Measurements from ENCODE around the gene NTM.

NTM gene

GRCh38 chr11:131600628-131601027, 230.2 kb downstream of the NTM start:
- Mint-ChIP-seq H3K27ac (no peak overlapping the region), H3K4me3 (no peak overlapping the region), H3K4me1 (no peaks in the 10 kb centered on the region), H3K9me3 (peaks cover 4 to 13% of the 10 kb centered on the region in 2 donors), H3K27me3 (no peaks in the 10 kb centered on the region), H3K36me3 (no peaks in the 10 kb centered on the region)
- DNase-seq (no peak), ATAC-seq (replicated peaks) (no peak)

GRCh38 chr11:131601586-131601985, 231.2 kb downstream of the NTM start:
- H3K9me3 Mint-ChIP-seq: peaks cover 4 to 13% of the 10 kb centered on the region in 2 donors
- H3K4me1 Mint-ChIP-seq: no peaks in the 10 kb centered on the region
- ATAC-seq (replicated peaks): no peak
- no peaks in the 10 kb centered on the region for H3K36me3 Mint-ChIP-seq
- no peak overlapping the region for H3K4me3 Mint-ChIP-seq
- no peak overlapping the region for H3K27ac Mint-ChIP-seq
- no peaks in the 10 kb centered on the region for H3K27me3 Mint-ChIP-seq
- DNase-seq: no peak

GRCh38 chr11:131602431-131602830, 232.0 kb downstream of the NTM start:
- Mint-ChIP-seq H3K4me1 (no peaks in the 10 kb centered on the region), H3K27ac (no peak overlapping the region), H3K9me3 (peaks cover 4 to 13% of the 10 kb centered on the region in 2 donors), H3K4me3 (no peak overlapping the region), H3K27me3 (no peaks in the 10 kb centered on the region), H3K36me3 (no peaks in the 10 kb centered on the region)
- DNase-seq (no peak), ATAC-seq (replicated peaks) (no peak)

- H3K4me3 Mint-ChIP-seq: no peak overlapping the region
- peaks cover 7 to 13% of the 10 kb centered on the region in 2 donors for H3K9me3 Mint-ChIP-seq
- no peak overlapping the region for H3K27ac Mint-ChIP-seq
- H3K4me1 Mint-ChIP-seq: no peaks in the 10 kb centered on the region
- DNase-seq (no peak), ATAC-seq (replicated peaks) (no peak)
- H3K27me3 Mint-ChIP-seq: peaks cover 7 to 8% of the 10 kb centered on the region in 2 donors
- H3K36me3 Mint-ChIP-seq: no peaks in the 10 kb centered on the region
Observed at GRCh38 chr11:131606811-131607335, 236.5 kb downstream of the NTM start.

GRCh38 chr11:131609337-131609736, 238.9 kb downstream of the NTM start:
- no peaks in the 10 kb centered on the region for H3K4me1 Mint-ChIP-seq
- no peak overlapping the region for H3K4me3 Mint-ChIP-seq
- ATAC-seq (replicated peaks) (no peak), DNase-seq (no peak)
- H3K27me3 Mint-ChIP-seq: peaks cover 7 to 8% of the 10 kb centered on the region in 2 donors
- no peak overlapping the region for H3K27ac Mint-ChIP-seq
- no peaks in the 10 kb centered on the region for H3K36me3 Mint-ChIP-seq
- peaks cover under 1 to 3% of the 10 kb centered on the region in 2 donors for H3K9me3 Mint-ChIP-seq

- Mint-ChIP-seq H3K9me3 (peaks cover 0 to 3% of the 10 kb centered on the region in 2 donors), H3K36me3 (no peaks in the 10 kb centered on the region), H3K4me3 (no peak overlapping the region), H3K4me1 (no peaks in the 10 kb centered on the region), H3K27me3 (peaks cover 7 to 8% of the 10 kb centered on the region in 2 donors), H3K27ac (no peak overlapping the region)
- DNase-seq: no peak
- ATAC-seq (replicated peaks): no peak
Observed at GRCh38 chr11:131609921-131610320, 239.5 kb downstream of the NTM start.

GRCh38 chr11:131611322-131611721, 240.9 kb downstream of the NTM start:
- Mint-ChIP-seq H3K4me3 (no peak overlapping the region), H3K27me3 (peaks cover 7 to 8% of the 10 kb centered on the region in 2 donors), H3K9me3 (peaks cover 0 to 3% of the 10 kb centered on the region in 2 donors), H3K27ac (no peak overlapping the region), H3K36me3 (no peaks in the 10 kb centered on the region), H3K4me1 (no peaks in the 10 kb centered on the region)
- DNase-seq (no peak), ATAC-seq (replicated peaks) (no peak)

GRCh38 chr11:131612533-131612932, 242.1 kb downstream of the NTM start:
- no peaks in the 10 kb centered on the region for H3K36me3 Mint-ChIP-seq
- H3K27me3 Mint-ChIP-seq: peaks cover 8 to 14% of the 10 kb centered on the region in 2 donors
- H3K4me1 Mint-ChIP-seq: no peaks in the 10 kb centered on the region
- ATAC-seq (replicated peaks) (no peak), DNase-seq (no peak)
- peaks cover 0 to 3% of the 10 kb centered on the region in 2 donors for H3K9me3 Mint-ChIP-seq
- no peak overlapping the region for H3K4me3 Mint-ChIP-seq
- H3K27ac Mint-ChIP-seq: no peak overlapping the region

GRCh38 chr11:131614631-131615030, 244.2 kb downstream of the NTM start:
- Mint-ChIP-seq H3K9me3 (no peaks in the 10 kb centered on the region), H3K36me3 (no peaks in the 10 kb centered on the region), H3K4me3 (no peak overlapping the region), H3K27ac (no peak overlapping the region), H3K27me3 (peaks cover 8 to 14% of the 10 kb centered on the region in 2 donors), H3K4me1 (no peaks in the 10 kb centered on the region)
- DNase-seq (no peak), ATAC-seq (replicated peaks) (no peak)

- no peak overlapping the region for H3K27ac Mint-ChIP-seq
- H3K4me3 Mint-ChIP-seq: no peak overlapping the region
- no peaks in the 10 kb centered on the region for H3K4me1 Mint-ChIP-seq
- no peaks in the 10 kb centered on the region for H3K36me3 Mint-ChIP-seq
- no peaks in the 10 kb centered on the region for H3K9me3 Mint-ChIP-seq
- ATAC-seq (replicated peaks): no peak
- no peak for DNase-seq
- H3K27me3 Mint-ChIP-seq: peaks cover 5 to 11% of the 10 kb centered on the region in 2 donors
Observed at GRCh38 chr11:131615611-131616010, 245.2 kb downstream of the NTM start.

- Mint-ChIP-seq H3K9me3 (no peaks in the 10 kb centered on the region), H3K27me3 (peaks cover 0 to 7% of the 10 kb centered on the region in 2 donors)
- ATAC-seq (replicated peaks): no peak
Observed at GRCh38 chr11:131616481-131617140, 246.2 kb downstream of the NTM start.

GRCh38 chr11:131618201-131618600, 247.8 kb downstream of the NTM start:
- DNase-seq (no peak), ATAC-seq (replicated peaks) (no peak)
- H3K27me3 Mint-ChIP-seq: peaks cover 0 to 7% of the 10 kb centered on the region in 2 donors
- no peak overlapping the region for H3K27ac Mint-ChIP-seq
- no peaks in the 10 kb centered on the region for H3K36me3 Mint-ChIP-seq
- no peak overlapping the region for H3K4me3 Mint-ChIP-seq
- H3K4me1 Mint-ChIP-seq: no peaks in the 10 kb centered on the region
- no peaks in the 10 kb centered on the region for H3K9me3 Mint-ChIP-seq

More at GRCh38 chr11:131616481-131617140, 246.2 kb downstream of the NTM start:
- DNase-seq: no peak
- Mint-ChIP-seq H3K4me1 (no peaks in the 10 kb centered on the region), H3K27ac (no peak overlapping the region), H3K36me3 (no peaks in the 10 kb centered on the region), H3K4me3 (no peak overlapping the region)

- Mint-ChIP-seq H3K36me3 (no peaks in the 10 kb centered on the region), H3K4me1 (peaks cover 0 to 5% of the 10 kb centered on the region in 2 donors), H3K27me3 (peaks cover 0 to 4% of the 10 kb centered on the region in 2 donors), H3K27ac (no peak overlapping the region), H3K4me3 (no peak overlapping the region), H3K9me3 (no peaks in the 10 kb centered on the region)
- no peak for DNase-seq
- ATAC-seq (replicated peaks): no peak
Observed at GRCh38 chr11:131622193-131622592, 251.8 kb downstream of the NTM start.

GRCh38 chr11:131624531-131624930, 254.1 kb downstream of the NTM start:
- Mint-ChIP-seq H3K27me3 (peaks cover 8 to 14% of the 10 kb centered on the region in 2 donors), H3K4me1 (peaks cover 0 to 6% of the 10 kb centered on the region in 2 donors), H3K9me3 (no peaks in the 10 kb centered on the region), H3K4me3 (no peak overlapping the region), H3K27ac (no peak overlapping the region), H3K36me3 (no peaks in the 10 kb centered on the region)
- no peak for DNase-seq
- ATAC-seq (replicated peaks): no peak

GRCh38 chr11:131626788-131627187, 256.4 kb downstream of the NTM start:
- no peaks in the 10 kb centered on the region for H3K36me3 Mint-ChIP-seq
- no peak overlapping the region for H3K27ac Mint-ChIP-seq
- peak; percentile 69 to 84 for ATAC-seq (replicated peaks)
- H3K4me3 Mint-ChIP-seq: no peak overlapping the region
- no peak for DNase-seq
- H3K27me3 Mint-ChIP-seq: peaks cover 8 to 14% of the 10 kb centered on the region in 2 donors
- peaks cover 0 to 6% of the 10 kb centered on the region in 2 donors for H3K4me1 Mint-ChIP-seq
- H3K9me3 Mint-ChIP-seq: no peaks in the 10 kb centered on the region
